CD14-positive monocyte (primary cell): ENCODE measurements around the gene KIF26A. TPM values are rescaled to one million over a fixed set of nuclear protein-coding genes. Genes with fewer than 3 reads are reported as not detected.
A peak's percentile ranks its signal among the peaks of the same experiment; 100 is the strongest.

Experiments used
- DNase-seq, 3 donors: peaks; one replicate each; pipeline ENCODE4 v3.0.0-alpha.2; 2011 to 2022
- H2AFZ ChIP-seq: 2 replicates; pipeline ENCODE4 v1.6.0; 2012; ENCODE audit warnings: mild to moderate bottlenecking, low read depth, low read length, inconsistent platforms; ENCODE audit not compliant: insufficient read depth, poor library complexity, severe bottlenecking
- H3K27ac ChIP-seq, 2 donors: 1 replicate in 1 of 2; 2 replicates in 1 of 2; pipeline ENCODE4 v1.5.1; 2012 to 2013; ENCODE audit warnings: low read length in 2 of 2, control low read depth in 1 of 2, inconsistent platforms in 1 of 2, low read depth in 1 of 2, mild to moderate bottlenecking in 1 of 2
- H3K27me3 ChIP-seq, 2 donors: one replicate each; pipeline versions ENCODE4 v1.6.0 to v1.6.1; 2011 to 2013; ENCODE audit warnings: low read length in 2 of 2; ENCODE audit not compliant: control insufficient read depth in 2 of 2, insufficient read depth in 2 of 2
- H3K36me3 ChIP-seq, 2 donors: replicated peaks in 1 of 2; 1 replicate in 1 of 2; 2 replicates in 1 of 2; pipeline versions ENCODE4 v1.5.1 to v1.6.1; 2012 to 2013; ENCODE audit warnings: low read length in 2 of 2, control low read depth in 1 of 2, inconsistent platforms in 1 of 2, mild to moderate bottlenecking in 1 of 2; ENCODE audit not compliant: insufficient read depth in 2 of 2, control insufficient read depth in 1 of 2
- H3K4me1 ChIP-seq, 2 donors: 1 replicate in 1 of 2; 2 replicates in 1 of 2; pipeline versions ENCODE4 v1.5.1 to v1.6.1; 2012 to 2013; ENCODE audit warnings: low read length in 2 of 2, control low read depth in 1 of 2, inconsistent platforms in 1 of 2, mild to moderate bottlenecking in 1 of 2, moderate library complexity in 1 of 2; ENCODE audit not compliant: insufficient read depth in 2 of 2, control insufficient read depth in 1 of 2
- H3K4me2 ChIP-seq: replicated peaks from 2 replicates; pipeline ENCODE3; 2012; ENCODE audit warnings: low read length, moderate library complexity, mild to moderate bottlenecking; ENCODE audit not compliant: poor library complexity, severe bottlenecking; ENCODE audit errors: extremely low read depth
- H3K4me3 ChIP-seq, 3 experiments: fragments of 200-600 bp in 1 of 3; sonication (generic) in 1 of 3; replicated peaks in 1 of 3; 1 replicate in 2 of 3; 2 replicates in 1 of 3; pipeline ENCODE4 v1.5.1; 2011 to 2013; ENCODE audit warnings: low read length in 3 of 3, mild to moderate bottlenecking in 3 of 3, control low read depth in 2 of 3, low read depth in 2 of 3, inconsistent platforms in 1 of 3, moderate library complexity in 1 of 3
- H3K79me2 ChIP-seq: 2 replicates; pipeline ENCODE4 v1.6.0; 2012; ENCODE audit warnings: mild to moderate bottlenecking, control low read depth, inconsistent platforms, low read length, moderate library complexity; ENCODE audit not compliant: insufficient read depth
- H3K9ac ChIP-seq: 2 replicates; pipeline ENCODE4 v1.6.0; 2017; ENCODE audit warnings: low read length, mild to moderate bottlenecking; ENCODE audit not compliant: insufficient read depth, poor library complexity, severe bottlenecking
- H3K9me3 ChIP-seq, 2 donors: replicated peaks in 1 of 2; 1 replicate in 1 of 2; 2 replicates in 1 of 2; pipeline versions ENCODE4 v1.5.1 to v1.6.1; 2012 to 2013; ENCODE audit warnings: low read length in 2 of 2, control low read depth in 1 of 2; ENCODE audit not compliant: control insufficient read depth in 1 of 2, insufficient read depth in 1 of 2
- H4K20me1 ChIP-seq: 2 replicates; pipeline ENCODE4 v1.6.0; 2012; ENCODE audit warnings: mild to moderate bottlenecking, low read length, control low read depth, moderate library complexity; ENCODE audit not compliant: insufficient read depth
- H3K27ac Mint-ChIP-seq, 7 donors: one replicate each; pipeline ENCODE4 v1.8.0; 2020; ENCODE audit warnings: mild to moderate bottlenecking in 7 of 7, mixed read lengths in 7 of 7, moderate library complexity in 6 of 7, inconsistent platforms in 2 of 7
- H3K27me3 Mint-ChIP-seq, 3 donors: one replicate each; pipeline ENCODE4 v1.8.0; 2021 to 2022; ENCODE audit warnings: low read depth in 3 of 3, mild to moderate bottlenecking in 3 of 3, mixed read lengths in 3 of 3, moderate library complexity in 3 of 3, inconsistent platforms in 1 of 3
- H3K36me3 Mint-ChIP-seq, 2 donors: one replicate each; pipeline ENCODE4 v1.8.0; 2020; ENCODE audit warnings: mixed read lengths in 2 of 2, inconsistent platforms in 1 of 2, mild to moderate bottlenecking in 1 of 2
- H3K4me1 Mint-ChIP-seq: one replicate; pipeline ENCODE4 v1.8.0; 2020; ENCODE audit warnings: mild to moderate bottlenecking, mixed read lengths
- H3K4me3 Mint-ChIP-seq, 2 donors: one replicate each; pipeline ENCODE4 v1.8.0; 2020; ENCODE audit warnings: mild to moderate bottlenecking in 2 of 2, mixed read lengths in 2 of 2, moderate library complexity in 1 of 2
- H3K9me3 Mint-ChIP-seq, 7 donors: one replicate each; pipeline ENCODE4 v1.8.0; 2020 to 2022; ENCODE audit warnings: mixed read lengths in 7 of 7, mild to moderate bottlenecking in 6 of 7, moderate library complexity in 6 of 7, inconsistent platforms in 2 of 7
- CTCF ChIP-seq: fragments of 200-600 bp; IDR thresholded peaks from one replicate; pipeline ENCODE4 v1.8.0; 2022; ENCODE audit warnings: antibody characterized with exemption, mild to moderate bottlenecking
- whole genome bisulfite sequencing: methylation state at CpG from one replicate; pipeline ENCODE4 v1.1.5; 2013; ENCODE audit warnings: missing lambda C conversion rate; ENCODE audit not compliant: insufficient coverage; 5-methylcytosine and 5-hydroxymethylcytosine counted together
- intact Hi-C, 2 donors: fragments of 100-400 bp; cut with micrococcal nuclease; formaldehyde crosslinking; loops; one replicate each; pipeline versions ENCODE4 v1.15.0 to v1.15.1; 2023
- polyA plus RNA-seq, 3 donors: library from polyadenylated mRNA; depleted of rRNA in 1 of 3; unstranded in 2 of 3; stranded (reverse) in 1 of 3; fragments of 300-500 nt in 2 of 3; fragments of >200 nt in 1 of 3; fragmentation: Illumina TruSeq in 2 of 3; gene quantifications; 1 replicate in 2 of 3; 2 replicates in 1 of 3; pipeline ENCODE4 v1.2.3, GENCODE V29; 2012 to 2021

Gene KIF26A
- polyA plus RNA-seq, 3 donors: not detected

GRCh38 chr14:104107611-104108569 lies 30.5 kb upstream of the KIF26A start:
- no peaks in the 10 kb centered on the region for H3K36me3 ChIP-seq
- H3K9ac ChIP-seq: no peak overlapping the region
- intact Hi-C loops: no loop called here
- 83% methylated on average over 14 of the region's 32 CpGs for WGBS
- Mint-ChIP-seq H3K9me3 (no peaks in the 10 kb centered on the region), H3K27ac (no peak overlapping the region), H3K27me3 (peaks cover 0 to 3% (median 2%) of the 10 kb centered on the region in 3 donors), H3K36me3 (no peaks in the 10 kb centered on the region), H3K4me3 (no peak overlapping the region), H3K4me1 (no peaks in the 10 kb centered on the region)
- no peak for TF ChIP-seq CTCF
- H3K27ac ChIP-seq: no peak overlapping the region
- H4K20me1 ChIP-seq: no peaks in the 10 kb centered on the region
- H3K79me2 ChIP-seq: no peaks in the 10 kb centered on the region
- no peaks in the 10 kb centered on the region for H3K9me3 ChIP-seq
- no peak for DNase-seq
- no peaks in the 10 kb centered on the region for H3K27me3 ChIP-seq
- no peak overlapping the region for H3K4me2 ChIP-seq
- H3K4me1 ChIP-seq: no peaks in the 10 kb centered on the region
- no peak overlapping the region for H3K4me3 ChIP-seq
- no peak overlapping the region for H2AFZ ChIP-seq

- no peak overlapping the region for H3K27ac ChIP-seq
These were observed 29.5 kb upstream of the KIF26A start for GRCh38 chr14:104108570-104109541.

More at GRCh38 chr14:104108570-104109541, 29.5 kb upstream of the KIF26A start:
- WGBS: 71% methylated on average over 16 of the region's 26 CpGs
- TF ChIP-seq CTCF: no peak
- H3K27me3 Mint-ChIP-seq: peaks cover 0 to 3% (median 2%) of the 10 kb centered on the region in 3 donors
- no peaks in the 10 kb centered on the region for H3K27me3 ChIP-seq
- H3K79me2 ChIP-seq: no peaks in the 10 kb centered on the region
- peak overlapping the region in 1 of 7 donors; percentile 8 for H3K27ac Mint-ChIP-seq
- H3K9me3 Mint-ChIP-seq: no peaks in the 10 kb centered on the region
- H3K4me1 ChIP-seq: no peaks in the 10 kb centered on the region
- DNase-seq: no peak
- H3K4me2 ChIP-seq: no peak overlapping the region
- no peaks in the 10 kb centered on the region for H3K9me3 ChIP-seq
- no peaks in the 10 kb centered on the region for H3K4me1 Mint-ChIP-seq
- no peak overlapping the region for H3K4me3 Mint-ChIP-seq
- H3K36me3 Mint-ChIP-seq: no peaks in the 10 kb centered on the region
- H3K4me3 ChIP-seq: no peak overlapping the region
- no peaks in the 10 kb centered on the region for H4K20me1 ChIP-seq
- H3K9ac ChIP-seq: no peak overlapping the region
- intact Hi-C loops: no loop called here
- no peaks in the 10 kb centered on the region for H3K36me3 ChIP-seq
- H2AFZ ChIP-seq: no peak overlapping the region
